Activated effector memory CD4-positive, alpha-beta T cell treated with Interleukin-2 at 50 U/mL for 16 hours (primary cell): ENCODE measurements around the gene CCDC88C.
A peak's percentile ranks its signal among the peaks of the same experiment; 100 is the strongest.
"Not testable (repeated sequence)": the region's sequence is repeated elsewhere in the genome, so short reads cannot be mapped to it uniquely, and the experiment has no call there.

ENCODE experiments used
- DNase-seq: peaks from one replicate; pipeline ENCODE4 v3.0.0-alpha.2; 2020

The CCDC88C gene

DNA sequence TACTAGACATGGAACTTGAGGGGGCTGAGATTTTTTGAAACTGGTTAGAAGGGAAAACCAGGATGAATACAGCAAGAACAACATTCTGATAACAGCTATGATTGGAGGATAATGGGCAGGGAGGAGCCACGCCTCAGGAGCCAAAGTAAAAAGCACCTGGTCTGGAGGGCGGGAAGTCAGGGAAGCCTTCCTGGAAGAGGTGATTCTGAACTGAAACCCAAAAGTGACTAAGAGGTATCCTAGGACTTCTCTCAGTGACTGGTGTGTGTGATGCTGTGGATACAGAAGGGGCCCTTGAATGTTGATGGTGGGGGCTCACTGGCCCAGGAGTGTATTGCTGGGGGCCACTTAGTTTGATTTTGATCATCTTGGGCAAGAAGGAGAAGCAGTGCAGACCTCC is 154.3 kb downstream of the CCDC88C start:
- DNase-seq = no peak

DNA sequence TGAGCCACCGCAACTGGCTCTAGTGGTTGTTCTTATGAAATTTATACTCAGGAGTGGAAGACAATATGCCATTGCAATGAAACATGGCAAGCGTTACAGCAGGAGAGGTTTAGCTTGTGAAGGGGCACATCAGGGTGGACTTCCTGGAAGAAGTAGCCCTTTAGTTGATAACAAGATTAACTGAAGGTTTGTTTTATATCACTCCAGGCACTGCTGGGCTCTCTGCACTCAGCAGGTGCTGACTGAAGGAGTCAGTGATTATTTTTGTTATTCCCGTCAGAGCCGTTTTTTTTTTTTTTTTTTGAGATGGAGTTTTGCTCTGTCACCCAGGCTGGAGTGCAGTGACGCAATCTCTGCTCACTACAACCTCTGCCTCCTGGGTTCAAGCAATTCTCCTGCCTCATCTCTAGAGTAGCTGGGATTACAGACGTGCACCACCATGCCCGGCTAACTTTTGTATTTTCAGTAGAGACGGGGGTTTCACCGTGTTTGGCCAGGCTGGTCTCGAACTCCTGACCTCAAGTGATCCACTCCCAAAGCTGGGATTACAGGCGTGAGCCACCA is 155.6 kb downstream of the CCDC88C start:
- no peak for DNase-seq

DNA sequence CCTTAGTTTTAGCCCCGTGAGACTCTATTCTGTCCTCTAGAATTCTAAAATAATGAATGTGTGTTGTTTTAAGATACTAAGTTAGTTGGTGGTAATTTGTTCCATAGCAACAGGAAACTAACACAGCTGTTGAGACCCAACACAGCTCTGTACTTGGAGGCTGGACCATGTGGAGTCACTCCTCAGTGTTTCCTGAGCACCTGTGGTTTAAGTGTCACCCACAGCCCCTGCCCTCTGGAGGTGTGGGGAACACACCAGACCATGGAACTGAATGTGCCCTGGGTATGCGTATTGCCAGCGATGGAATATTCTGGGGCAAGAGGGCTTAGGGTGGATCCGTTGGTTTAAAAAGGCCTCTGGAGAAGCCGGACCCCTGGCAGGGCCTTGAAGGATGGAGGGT is 156.5 kb downstream of the CCDC88C start:
- no peak for DNase-seq

DNA sequence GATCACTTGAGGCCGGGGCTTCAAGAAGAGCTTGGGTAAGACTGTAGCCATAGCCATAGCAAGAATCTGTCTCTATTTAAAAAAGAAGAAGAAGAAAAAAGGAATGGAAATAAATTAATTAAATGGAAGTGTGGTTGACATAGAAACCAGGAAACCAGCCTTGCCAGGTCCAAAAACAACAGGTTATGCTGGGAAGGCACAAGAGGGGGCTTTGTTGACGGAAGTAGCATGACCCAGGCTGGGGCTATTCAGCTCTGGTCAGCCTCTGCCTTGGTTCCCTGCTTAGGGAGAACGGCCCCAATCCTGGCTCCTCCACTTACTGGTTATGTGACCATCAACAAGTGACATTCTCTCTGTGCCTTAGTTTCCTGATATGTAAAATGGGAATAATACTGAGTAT is 158.7 kb downstream of the CCDC88C start:
- no peak for DNase-seq

DNA sequence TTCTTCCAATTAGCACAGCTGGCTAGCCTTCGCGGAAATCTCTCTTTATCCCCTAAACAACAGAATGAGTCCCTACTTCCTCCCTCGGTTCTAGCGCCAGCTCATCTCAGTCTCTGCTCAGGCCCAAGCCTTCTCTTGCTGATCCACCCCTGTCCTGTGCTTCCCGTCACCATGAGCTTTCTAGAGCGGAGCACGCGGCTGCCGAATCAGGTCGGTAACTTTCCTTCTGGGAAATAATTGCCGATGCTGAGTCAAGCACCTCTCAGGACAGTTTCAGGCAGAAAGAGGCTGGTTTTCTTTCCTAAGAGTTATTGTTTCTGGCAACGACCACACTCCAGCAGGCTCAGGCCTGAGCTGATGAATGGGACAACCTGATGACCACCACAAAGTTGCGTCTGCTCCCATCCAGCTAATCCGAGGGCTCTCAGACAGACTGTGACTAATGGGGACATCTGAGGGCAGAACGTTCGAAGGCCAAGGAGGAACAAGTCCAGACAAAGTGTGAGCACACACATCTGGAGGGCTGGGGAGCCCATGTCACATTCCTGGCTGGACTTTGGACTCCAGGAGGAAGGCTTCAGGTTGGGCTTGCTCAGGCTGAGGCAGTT is 159.5 kb downstream of the CCDC88C start:
- no peak for DNase-seq

DNA sequence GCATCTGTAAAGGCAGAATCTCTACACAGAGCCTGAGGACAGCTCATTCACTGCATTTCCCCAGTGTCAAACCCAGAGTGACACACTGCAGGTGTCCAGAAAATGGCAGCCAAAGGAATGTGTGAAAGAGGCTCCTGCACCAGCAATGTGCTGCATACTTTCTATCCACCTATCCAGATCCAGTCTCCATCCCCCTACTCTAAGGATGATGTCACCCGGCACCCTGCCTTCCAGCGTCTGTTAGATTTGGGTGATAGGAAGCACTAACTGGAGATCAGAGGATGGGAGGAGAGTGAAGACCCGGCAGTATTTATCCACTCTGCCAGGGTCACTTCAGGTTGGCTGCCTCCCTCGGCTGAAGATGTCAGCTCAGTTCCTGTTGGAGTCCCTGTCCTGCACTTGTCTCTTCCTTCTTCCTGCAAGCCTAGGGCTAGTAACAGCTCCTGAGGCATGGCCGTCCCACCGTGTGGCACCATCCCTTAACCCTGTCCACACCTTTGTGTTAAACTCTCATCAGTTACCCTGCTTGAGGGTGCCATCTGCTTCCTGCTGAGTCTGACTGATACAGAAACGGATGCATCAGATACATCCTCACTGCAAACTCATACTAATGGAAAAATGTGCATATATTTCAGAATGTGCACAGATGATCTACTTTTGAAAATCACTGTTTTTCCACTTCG is 160.2 kb downstream of the CCDC88C start:
- DNase-seq = no peak

DNA sequence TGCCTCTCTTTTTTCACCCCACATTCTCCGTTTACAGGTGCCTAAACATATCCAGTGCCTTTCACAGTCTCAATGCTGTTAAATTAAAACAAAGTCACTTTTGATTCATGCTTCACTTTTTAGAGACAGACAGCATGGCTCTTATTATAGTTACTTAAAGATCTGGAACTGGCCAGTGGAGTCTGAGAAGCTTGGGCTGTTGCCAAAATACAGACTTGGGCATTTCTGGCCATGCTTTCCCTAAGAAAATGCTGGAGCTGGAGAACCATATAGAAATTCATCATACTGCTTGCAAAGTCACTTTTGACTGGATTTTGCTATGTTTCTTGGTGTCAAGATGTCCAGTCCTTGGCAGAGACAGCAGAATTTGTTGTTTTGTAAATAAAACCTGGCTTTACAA is 161.0 kb downstream of the CCDC88C start:
- no peak for DNase-seq

DNA sequence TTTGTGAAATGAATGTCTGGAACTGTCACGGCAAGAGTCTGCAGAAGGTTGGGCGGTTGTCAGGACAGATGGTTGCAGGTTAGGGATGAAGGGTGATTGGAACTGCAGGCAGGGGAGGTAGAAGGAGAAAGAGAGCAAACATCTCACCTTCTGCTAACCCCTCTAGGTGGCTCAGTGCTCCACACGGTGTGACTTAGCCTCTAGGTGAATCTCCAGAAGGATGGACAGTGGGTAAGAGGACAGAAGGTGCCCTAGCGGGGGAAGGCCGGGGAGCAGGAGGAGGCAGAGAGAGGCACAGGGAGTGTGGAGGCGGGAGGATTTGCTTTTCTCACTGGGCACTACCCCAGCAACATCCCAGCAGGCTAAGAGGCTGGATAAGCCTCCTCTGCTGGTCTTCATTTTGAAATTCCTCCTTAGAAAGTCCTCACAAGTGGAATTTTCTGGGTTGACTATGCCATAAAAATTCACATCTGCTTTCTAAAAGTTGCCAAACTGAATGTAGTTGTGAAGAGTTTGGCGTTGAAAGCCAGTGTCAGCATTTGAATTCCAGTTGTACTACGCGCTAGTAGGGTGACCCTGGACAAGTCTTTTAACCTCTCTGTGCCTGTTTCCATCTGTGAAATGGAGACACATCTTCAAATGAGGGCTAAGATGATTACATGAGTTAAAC is 162.5 kb downstream of the CCDC88C start:
- DNase-seq = no peak

DNA sequence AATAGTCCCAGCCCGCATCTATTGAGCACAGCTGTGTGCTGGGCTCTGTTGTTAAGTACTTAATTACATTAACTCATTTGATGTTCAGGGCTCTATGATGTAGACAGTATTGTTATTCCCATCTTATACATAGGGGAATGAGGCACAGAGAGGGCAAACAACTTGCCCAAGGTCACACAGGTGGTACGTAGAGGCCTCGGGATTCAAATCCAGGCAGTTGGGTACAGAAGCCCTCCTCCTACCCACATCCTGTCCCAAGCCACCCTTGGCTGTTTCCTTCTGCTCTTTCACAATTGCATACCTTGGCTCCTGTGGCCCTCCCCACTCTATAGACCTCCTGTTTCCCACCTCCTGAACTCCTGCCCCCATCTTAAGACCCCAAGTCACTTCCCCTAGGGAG is 163.2 kb downstream of the CCDC88C start:
- DNase-seq = no peak

DNA sequence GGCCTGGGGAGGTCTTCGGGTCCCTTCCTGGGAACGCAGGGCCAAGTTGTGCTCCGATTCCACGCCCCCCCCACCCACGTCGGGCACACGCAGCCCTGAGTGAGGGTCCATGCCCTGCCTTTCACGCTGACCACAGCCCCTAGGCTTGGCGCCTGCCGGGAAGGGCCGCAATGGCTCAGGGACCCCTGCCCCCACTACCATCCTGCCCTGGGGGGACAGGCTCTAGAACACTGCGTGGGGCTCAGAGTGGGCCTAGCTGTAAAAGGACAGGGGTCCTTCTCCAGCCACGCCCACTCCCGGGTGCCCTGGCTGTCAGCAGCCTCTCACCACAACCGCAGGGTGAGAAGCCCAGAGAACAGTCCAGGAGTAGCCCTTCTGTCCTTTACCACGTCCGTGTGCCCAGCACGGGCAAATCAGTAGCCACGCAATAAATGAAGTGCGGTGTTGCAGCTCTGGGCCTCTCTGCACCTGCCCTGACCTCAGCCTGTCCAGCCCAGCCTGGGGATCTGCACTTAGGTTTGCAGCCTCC is 163.8 kb downstream of the CCDC88C start:
- no peak for DNase-seq

DNA sequence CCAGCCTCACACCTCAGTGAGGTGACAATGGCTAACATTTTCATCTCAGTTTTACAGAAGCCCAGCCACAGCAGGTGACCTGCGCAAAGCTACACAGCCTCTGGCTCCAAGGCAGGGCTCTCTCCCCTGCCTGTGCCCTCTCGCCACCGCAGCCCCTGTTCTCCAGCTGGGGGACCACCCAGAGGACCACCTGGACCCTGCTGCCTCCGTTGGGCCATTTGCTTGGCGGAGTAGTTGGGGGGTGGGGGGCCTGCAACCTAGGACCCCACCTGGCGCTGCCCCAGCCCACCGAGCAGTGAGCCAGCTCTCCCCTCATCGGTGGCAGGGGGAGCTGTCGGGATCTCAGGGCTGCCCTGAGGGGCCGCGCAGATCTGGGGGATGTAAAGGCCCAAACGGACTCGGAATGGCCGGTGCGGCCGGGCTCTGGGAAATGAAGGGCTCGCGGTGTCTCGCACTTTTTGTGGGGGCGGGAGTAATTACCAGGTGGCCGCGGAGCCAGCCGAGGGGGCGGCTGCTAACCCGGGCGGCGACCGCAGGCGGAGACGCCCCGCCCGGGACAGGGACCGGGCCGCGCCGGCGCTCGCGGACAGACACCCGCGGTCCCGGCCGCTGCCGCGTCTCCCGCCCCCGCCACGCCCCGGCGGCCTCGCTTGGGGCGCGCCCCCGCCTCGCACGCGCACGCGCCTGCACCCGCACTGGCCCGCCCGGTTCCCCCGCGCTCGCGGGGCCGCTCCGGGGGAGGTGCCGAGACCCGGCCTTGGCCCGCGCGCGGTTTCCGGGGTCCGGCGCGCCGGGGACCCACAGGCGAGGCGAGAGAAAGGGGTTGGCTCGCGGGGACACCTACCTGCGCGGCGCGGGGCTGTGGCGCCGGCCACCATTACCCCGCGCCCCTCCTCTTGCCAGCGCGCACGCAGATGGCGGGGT is 164.5 kb downstream of the CCDC88C start:
- no peak for DNase-seq

DNA sequence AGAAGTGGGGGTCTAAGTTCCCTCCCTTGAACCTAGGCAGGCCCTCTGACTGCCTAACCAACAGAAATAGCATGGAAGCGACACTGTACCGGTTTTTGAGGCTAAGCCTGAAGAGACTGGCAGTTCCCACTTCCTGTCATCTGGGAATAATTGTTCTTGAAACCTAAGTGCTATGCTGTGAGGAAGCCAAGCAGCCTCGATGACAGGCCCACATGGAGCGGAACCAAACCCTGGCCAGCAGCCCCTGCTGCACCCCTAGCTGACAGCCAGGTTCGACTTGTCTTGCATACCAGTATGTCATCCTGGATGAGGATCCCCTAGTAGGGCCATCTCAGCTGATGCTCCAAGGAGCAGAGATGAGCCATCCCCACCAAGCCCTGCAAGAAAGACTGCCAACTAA is 166.7 kb downstream of the CCDC88C start:
- no peak for DNase-seq

DNA sequence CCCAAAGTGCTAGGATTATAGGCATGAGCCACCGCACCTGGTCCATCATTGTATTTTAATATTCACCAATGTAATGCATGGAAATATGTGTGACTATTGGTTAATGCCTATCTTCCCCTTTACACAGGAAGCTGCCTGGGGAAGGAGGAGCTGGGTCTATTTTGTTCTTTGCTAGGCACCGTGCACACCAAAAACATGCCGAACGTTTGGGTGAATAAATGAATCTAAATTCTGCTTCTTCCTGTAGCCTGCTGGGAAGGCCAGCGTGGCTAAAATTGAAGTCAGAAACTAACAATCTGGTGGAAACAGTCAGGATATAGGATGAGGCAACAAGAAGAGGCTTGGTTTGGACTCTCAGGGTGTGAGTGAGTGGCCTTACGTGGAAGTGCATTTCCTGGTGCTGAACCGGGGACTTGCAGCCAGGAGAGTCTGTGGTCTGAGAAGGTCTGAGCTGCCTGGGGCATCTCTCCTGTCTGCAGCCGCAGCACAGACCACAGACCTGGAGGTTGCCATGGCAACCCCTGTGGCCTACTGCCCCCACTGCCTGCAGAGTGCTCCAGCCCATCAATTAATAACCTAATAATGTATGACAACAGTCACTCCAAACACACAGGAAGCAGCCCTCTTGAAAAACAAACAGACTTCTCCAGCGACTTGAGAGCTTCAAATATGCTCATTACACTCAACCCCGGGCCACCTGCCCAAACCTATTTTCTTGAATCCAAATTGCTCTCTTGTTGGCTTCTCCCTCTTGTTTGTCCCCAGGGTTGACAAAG is 167.6 kb downstream of the CCDC88C start:
- no peak for DNase-seq

DNA sequence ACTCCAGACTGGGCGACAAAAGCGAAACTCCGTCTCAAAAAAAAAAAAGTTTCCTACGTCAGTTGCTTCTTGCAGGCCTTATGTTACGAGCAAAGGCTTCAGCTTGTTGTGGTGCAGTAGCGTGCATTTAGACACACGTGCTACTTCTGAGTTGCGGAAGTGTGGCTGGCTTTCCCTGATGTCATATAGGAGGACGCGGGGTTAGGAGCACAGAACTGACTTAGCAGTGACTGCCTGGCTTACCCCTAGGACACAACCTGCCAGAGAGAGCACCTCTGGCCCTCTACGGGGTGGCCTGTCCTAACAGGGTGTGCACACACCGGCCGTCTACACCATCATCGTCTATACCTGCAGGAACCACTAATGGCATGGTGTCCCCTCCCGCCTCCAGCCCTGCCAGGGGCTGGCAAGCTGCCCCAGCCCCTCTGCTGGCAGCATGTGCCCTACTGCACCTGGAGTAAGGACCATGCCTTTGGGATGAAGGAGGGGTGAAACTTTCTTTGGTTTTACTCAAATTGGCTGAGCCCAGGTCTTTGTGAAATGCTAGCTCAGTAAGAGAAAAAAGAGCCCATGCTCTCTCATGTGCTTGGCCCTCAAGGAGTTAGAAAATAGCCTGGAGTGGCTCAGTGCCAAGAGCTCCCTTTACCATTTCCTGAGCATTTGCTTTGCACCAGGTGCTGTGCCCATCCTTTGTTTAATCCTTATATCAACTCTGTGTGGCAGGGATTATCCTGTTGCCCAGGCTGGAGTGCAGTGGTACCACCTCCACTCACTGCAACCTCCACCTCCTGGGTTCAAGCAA is 171.4 kb downstream of the CCDC88C start:
- peak; percentile 71 for DNase-seq

DNA sequence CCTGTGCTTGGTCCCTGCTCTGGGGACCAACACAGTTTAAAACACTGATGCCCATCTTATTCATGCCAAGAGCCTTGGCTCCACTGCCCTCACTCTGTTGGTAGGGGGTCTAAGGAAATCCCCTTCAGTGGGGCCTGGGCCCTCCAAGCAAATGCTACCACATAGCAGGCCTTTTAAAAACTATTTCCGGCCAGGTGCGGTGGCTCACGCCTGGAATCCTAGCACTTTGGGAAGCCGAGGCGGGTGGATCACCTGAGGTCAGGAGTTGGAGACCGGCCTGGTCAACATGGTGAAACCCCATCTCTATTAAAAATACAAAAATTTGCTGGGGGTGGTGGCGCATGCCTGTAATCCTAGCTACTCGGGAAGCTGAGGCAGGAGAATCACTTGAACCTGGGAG is 172.0 kb downstream of the CCDC88C start:
- not testable (repeated sequence) for DNase-seq

DNA sequence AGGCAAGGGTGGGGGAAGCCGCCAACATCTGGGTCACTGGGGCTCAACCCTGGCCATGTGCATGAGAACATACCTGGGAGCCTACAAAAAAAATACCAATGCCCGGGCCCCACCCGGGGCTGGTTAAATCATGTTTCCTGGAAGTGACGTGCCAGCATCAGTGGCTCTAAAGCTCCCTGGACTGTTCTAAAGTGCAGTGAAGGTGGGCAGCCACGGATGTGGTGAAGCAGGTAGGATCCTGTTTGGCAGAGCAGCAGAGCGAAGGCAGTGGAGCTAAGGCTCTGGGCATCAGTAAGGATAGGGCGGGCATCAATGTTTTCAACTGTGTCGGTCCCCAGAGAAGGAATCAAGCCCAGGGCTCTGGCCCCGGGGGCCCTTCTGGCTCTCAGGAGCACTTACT is 172.6 kb downstream of the CCDC88C start:
- DNase-seq = peak; percentile 75

DNA sequence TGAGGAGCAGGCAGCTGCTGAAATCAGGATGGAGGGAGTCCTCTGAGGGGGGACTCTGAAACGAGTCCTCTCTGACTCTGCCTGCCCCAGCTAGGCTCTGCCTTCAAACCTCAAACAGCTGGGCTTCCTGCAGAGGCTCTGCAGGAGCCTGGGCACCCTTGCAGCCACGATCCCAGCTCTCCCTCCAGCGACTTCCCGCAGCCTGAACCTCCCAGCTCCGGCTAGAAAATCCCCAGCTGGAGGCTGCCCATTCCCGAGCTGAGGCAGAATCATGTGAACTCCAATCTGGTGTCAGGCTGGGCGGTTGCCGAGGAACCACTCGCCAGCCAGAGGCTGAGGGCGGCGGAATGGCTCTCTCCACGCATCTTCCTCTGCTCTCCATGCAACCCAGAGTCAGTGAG is 173.1 kb downstream of the CCDC88C start, which contains the start of gene GPR68:
TSS of gene GPR68 (minus strand) at position 204 of the 401 bp plus-strand sequence. CDS start 9,654 bp downstream, outside the sequence.
- DNase-seq = no peak

DNA sequence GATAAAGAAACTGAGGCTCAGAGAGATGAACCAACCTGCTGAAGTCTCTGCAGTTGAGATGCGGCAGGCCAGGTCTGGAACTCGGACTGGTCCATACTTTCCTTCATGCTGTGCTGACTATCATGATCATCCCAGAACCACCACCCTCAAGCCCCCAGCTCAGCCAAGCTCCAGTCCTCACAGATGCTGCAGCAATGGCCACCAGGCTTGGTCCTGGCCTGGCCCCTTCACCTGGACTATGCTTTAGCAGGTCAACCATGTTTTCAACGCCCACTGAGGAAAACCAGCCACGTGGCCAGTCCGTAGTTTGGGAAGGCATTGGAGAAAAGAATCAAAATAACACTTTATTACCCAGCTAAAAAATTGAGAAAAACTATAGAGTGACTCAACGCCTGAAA is 174.5 kb downstream of the CCDC88C start:
- DNase-seq = no peak

DNA sequence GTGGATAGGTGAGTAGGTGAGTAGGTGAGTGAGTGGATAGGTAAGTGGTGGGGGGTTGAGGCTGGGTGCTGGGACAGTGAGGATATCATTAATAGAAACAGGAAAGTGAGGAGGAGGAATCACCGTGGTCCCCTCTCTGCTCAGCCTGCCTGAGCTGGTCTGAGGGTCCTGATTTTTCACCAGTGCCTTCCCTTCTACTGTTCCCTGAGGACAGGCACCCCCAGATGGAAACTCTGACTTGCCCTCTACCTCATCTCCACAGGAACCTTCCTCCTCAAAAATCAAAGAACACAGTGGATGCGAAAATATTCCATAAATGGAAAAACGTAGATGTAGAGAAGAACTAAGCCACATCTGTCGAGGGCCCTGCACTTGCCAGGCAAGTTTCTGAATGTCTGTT is 175.0 kb downstream of the CCDC88C start:
- no peak for DNase-seq

DNA sequence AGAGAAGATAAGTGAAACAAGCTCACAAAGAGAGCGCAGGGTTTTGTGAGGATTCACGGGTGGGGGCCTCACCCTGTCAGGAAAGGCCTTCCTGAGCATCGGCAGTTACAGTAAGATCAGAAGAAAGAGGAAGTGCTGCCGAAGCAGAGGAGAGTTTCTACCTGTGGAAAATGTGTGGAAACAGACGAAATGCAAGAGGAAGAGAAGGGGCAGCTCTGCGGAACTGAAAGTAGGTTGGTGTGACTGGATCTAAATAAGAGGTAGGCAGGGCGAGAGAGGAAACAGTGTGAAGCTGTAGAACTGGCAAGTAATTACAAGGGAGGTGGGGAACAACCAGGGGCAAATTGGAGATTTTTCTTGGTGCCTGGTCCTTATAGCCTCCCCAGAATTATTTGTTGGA is 175.8 kb downstream of the CCDC88C start:
- DNase-seq = no peak

DNA sequence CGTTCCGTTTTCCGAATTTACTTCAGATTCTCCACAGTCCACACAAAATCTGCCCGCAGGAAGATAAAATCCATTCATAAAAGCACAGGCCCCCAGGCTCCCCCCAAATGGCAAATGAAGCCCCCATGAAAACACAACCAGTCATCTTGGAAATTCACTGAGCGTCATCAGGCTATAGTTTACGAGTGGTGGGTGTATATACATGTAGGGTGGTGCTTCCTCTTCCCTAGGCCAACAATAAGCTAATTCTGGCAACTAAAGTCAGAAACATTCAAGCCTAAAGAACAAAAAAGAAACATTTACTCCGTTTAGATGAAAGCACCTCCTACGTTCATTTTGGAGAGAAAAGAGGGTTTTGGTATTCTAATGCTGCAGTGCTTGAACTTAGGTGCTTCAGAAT is 179.0 kb downstream of the CCDC88C start:
- no peak for DNase-seq
